GM12874 (cell line): ENCODE results near the gene STX18.

ENCODE experiments used
- TF ChIP-seq, protein P1 (sequence below): IDR thresholded peaks from 2 replicates; pipeline ENCODE4 v1.5.1; 2011; ENCODE audit warnings: low read depth, mild to moderate bottlenecking, control low read depth, low read length, moderate library complexity; ENCODE audit not compliant: insufficient read depth

STX18 gene

DNA sequence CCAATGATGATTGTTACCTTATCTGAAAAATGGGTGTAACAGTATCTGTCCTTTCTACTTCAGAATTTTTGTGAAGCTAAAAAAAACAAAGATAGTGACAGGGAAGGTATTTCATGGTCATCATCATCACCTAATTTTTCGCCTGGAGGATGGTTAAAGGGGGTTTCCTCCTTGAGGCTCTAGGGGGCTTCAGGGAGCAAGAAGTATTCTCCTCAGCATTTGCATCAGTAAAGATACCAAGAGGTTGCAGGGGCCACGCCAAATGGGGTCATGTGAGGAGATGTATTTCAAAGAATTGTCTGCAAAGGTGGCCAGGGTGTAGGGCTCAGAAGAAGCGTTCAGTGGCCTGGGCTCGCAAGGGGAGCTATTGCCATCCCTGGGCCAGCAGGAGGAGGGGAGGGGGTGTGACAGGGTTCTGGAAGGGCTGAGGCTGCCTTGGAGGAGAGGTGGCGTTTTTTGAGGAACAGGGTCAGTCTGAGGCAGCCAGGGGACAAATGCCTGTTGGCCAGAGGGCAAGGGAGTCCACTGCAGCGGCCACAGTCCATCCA lies 162.2 kb downstream of the STX18 start:
- TF ChIP-seq, protein P1, sequence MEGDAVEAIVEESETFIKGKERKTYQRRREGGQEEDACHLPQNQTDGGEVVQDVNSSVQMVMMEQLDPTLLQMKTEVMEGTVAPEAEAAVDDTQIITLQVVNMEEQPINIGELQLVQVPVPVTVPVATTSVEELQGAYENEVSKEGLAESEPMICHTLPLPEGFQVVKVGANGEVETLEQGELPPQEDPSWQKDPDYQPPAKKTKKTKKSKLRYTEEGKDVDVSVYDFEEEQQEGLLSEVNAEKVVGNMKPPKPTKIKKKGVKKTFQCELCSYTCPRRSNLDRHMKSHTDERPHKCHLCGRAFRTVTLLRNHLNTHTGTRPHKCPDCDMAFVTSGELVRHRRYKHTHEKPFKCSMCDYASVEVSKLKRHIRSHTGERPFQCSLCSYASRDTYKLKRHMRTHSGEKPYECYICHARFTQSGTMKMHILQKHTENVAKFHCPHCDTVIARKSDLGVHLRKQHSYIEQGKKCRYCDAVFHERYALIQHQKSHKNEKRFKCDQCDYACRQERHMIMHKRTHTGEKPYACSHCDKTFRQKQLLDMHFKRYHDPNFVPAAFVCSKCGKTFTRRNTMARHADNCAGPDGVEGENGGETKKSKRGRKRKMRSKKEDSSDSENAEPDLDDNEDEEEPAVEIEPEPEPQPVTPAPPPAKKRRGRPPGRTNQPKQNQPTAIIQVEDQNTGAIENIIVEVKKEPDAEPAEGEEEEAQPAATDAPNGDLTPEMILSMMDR: no peak

DNA sequence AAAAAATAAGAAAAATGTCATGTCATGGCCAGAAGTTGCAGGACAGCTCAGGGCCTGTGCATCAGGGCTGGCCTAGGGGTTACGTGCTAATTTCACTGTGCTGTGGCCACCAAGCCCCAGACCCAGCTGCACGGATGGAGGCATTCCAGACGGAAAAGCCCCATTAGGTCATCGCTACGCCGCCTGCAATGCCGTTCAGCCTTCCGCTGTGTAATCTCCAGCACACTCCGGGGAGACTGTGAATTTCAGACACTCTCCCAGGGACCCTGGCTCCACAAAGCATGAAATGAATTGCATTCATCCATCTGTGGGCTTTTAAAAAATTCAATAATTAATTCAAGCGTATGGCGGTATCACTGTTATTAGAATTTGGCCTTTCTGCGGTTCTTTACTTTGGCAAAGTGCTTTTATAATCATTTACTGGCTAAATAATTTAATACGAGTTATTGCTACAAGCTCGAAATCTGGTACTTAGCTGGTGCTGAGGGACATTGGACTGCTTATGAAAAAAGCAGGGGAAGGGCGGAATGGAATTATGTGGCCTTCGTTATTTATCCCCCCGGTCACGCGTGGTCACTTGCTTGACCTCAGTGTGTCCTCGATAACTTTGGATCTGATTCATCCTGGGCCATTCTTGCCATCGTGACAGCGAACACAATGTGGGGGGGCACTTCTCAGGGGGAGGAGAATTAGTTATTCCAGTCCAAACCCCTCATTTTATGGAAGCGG lies 164.0 kb downstream of the STX18 start:
- TF ChIP-seq, protein P1: no peak

DNA sequence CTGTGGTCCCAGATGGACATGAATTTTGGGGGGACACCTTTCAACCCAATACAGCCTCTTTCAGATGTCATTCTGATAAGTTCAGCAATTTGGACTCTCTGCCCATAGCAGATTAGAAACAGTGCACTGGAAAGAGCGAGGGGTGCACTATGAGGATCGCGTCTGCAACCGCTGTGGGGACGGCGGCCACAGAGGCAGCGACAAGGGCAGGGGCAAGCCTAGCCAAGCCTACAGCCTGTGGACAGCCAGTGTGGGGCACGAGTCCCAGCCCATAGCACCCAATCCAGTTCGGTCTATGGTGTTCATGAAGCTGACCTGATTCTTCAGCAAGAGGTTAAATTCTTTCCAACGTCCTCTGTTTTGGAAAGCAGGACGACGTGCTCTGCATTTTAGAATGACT lies 164.7 kb downstream of the STX18 start:
- TF ChIP-seq, protein P1: no peak

DNA sequence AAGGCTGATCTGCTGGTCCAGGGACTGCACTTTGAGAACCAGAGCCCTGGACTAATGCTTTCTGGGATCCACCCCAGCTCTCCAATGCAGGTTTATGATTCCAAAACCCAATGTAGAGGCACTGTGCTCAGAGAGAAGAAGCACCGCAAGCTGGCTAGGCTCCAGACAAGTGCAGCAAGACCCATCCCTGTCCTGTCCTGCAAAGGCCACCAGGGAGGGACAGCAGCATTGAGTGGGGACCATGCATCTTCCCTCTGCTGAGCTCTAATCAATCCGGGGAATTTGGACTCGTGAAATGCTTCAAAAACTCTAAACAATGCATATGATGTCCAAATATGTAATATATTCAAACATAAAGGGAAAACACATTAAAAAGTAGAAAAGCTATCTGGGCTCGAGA lies 165.8 kb downstream of the STX18 start:
- TF ChIP-seq, protein P1: no peak

DNA sequence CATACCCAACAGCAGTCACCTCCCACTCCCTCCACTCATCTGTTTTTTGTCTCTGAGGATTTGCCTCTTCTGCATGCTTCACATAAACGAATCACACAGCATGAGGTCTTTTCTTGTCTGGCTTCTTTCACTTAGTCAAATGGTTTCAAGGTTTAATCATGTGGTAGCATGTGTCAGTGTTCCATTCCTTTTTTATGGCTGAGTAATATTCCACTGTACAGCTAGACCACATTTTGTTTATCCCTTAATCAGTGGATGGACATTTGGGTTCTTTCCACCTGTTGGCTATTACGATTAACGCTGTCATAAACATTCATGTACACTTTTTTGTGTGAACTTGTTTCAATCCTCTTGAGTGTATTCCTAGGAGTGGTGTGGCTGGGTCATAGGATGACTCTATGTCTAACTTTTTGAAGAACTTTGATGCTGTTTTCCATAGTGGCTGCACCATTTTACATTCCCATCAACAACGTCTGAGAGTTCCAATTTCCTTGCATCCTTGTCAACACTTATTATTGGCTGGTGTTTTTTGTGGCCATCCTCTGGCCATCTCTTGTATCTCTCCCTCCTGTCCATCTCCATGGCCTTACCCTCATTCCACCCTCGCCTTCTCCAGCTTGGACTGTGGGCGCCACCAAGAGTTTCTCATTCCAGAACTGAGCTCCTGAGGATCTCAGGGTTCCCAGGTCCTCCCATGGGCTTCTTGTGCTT lies 167.3 kb downstream of the STX18 start:
- TF ChIP-seq, protein P1: no peak
